GM23248 (cell line): ENCODE data around the gene INCENP. TPM values are rescaled to one million over a fixed set of nuclear protein-coding genes. Genes with fewer than 3 reads are reported as not detected.

Source experiments
- DNase-seq: peaks from one replicate; pipeline ENCODE4 v3.0.0-alpha.2; 2015
- H2AFZ ChIP-seq: fragments of 200-600 bp; sonication (generic); 2 replicates; pipeline ENCODE4 v1.6.1; 2016; ENCODE audit warnings: antibody characterized with exemption
- H3F3A ChIP-seq: fragments of 200-600 bp; sonication (generic); 2 replicates; pipeline ENCODE4 v1.6.1; 2016; ENCODE audit warnings: mild to moderate bottlenecking, antibody characterized with exemption, mixed run types; ENCODE audit not compliant: insufficient read depth
- H3K27ac ChIP-seq: fragments of 200-600 bp; sonication (generic); 2 replicates; pipeline ENCODE4 v1.5.1; 2016; ENCODE audit warnings: mild to moderate bottlenecking
- H3K27me3 ChIP-seq: fragments of 200-600 bp; sonication (generic); replicated peaks from 2 replicates; pipeline ENCODE4 v1.6.1; 2016; ENCODE audit warnings: mild to moderate bottlenecking; ENCODE audit not compliant: insufficient read depth
- H3K36me3 ChIP-seq: fragments of 200-600 bp; sonication (generic); 2 replicates; pipeline ENCODE4 v1.6.1; 2016; ENCODE audit warnings: low read depth, mild to moderate bottlenecking
- H3K4me1 ChIP-seq: fragments of 200-600 bp; sonication (generic); 2 replicates; pipeline ENCODE4 v1.6.1; 2016; ENCODE audit warnings: mild to moderate bottlenecking; ENCODE audit not compliant: insufficient read depth
- H3K4me2 ChIP-seq: fragments of 200-600 bp; sonication (generic); one replicate; pipeline ENCODE4 v1.6.1; 2016; ENCODE audit warnings: mild to moderate bottlenecking; ENCODE audit not compliant: unreplicated experiment
- H3K4me3 ChIP-seq: fragments of 200-600 bp; sonication (generic); 2 replicates; pipeline ENCODE4 v1.5.1; 2016; ENCODE audit warnings: mild to moderate bottlenecking
- H3K79me2 ChIP-seq: fragments of 200-600 bp; sonication (generic); 2 replicates; pipeline ENCODE4 v1.6.1; 2016; ENCODE audit warnings: mild to moderate bottlenecking; ENCODE audit not compliant: insufficient read depth
- H3K9ac ChIP-seq: fragments of 200-600 bp; sonication (generic); 2 replicates; pipeline ENCODE4 v1.6.1; 2016; ENCODE audit warnings: mild to moderate bottlenecking
- H3K9me2 ChIP-seq: fragments of 200-600 bp; sonication (generic); 2 replicates; pipeline ENCODE4 v1.6.1; 2016; ENCODE audit warnings: mixed run types, mild to moderate bottlenecking, moderate library complexity; ENCODE audit not compliant: insufficient read depth
- H3K9me3 ChIP-seq: fragments of 200-600 bp; sonication (generic); one replicate; pipeline ENCODE4 v1.6.1; 2017; ENCODE audit warnings: low read depth
- H4K20me1 ChIP-seq: fragments of 200-600 bp; sonication (generic); 2 replicates; pipeline ENCODE4 v1.6.0; 2016; ENCODE audit not compliant: insufficient read depth
- EZH2 ChIP-seq: fragments of 200-600 bp; sonication (generic); IDR thresholded peaks from 2 replicates; pipeline ENCODE4 v1.6.1; 2018; ENCODE audit warnings: antibody characterized with exemption, mild to moderate bottlenecking; ENCODE audit not compliant: insufficient read depth, poor library complexity, severe bottlenecking
- EZH2phosphoT487 ChIP-seq: fragments of 200-600 bp; sonication (generic); IDR thresholded peaks from 2 replicates; pipeline ENCODE4 v1.6.1; 2018; ENCODE audit warnings: antibody characterized with exemption, moderate library complexity, mild to moderate bottlenecking, low read depth; ENCODE audit not compliant: insufficient read depth
- WGBS, 2 experiments: methylation state at CpG; one replicate each; pipeline ENCODE4 v1.1.6; 2015 to 2017; ENCODE audit warnings: low lambda C conversion rate in 2 of 2, low coverage in 1 of 2; ENCODE audit errors: missing lambda C conversion rate in 2 of 2; 5-methylcytosine and 5-hydroxymethylcytosine counted together
- in situ Hi-C: fragments of 300-500 bp; cut with MboI; formaldehyde crosslinking; loops from 2 replicates; pipeline ENCODE4 v1.15.0; 2020
- polyA plus RNA-seq: library from polyadenylated mRNA; unstranded; fragments of >200 nt; fragmentation: Nextera tagmentation; extraction: Ambion mirVana; gene quantifications from 2 replicates; pipeline ENCODE4 v1.2.1, GENCODE V29; 2016
- total RNA-seq: library from RNA; depleted of rRNA; stranded (reverse); fragments of >200 nt; shearing (Covaris generic); gene quantifications from 2 replicates; pipeline ENCODE4 v1.2.3, GENCODE V29; 2014

INCENP gene
- total and polyA plus RNA-seq, 2 experiments from 2014 or later: 5.1 to 16.0 TPM

GRCh38 chr11:62125881-62126280 is 2.1 kb downstream of the INCENP start:
- no peaks in the 10 kb centered on the region for H3K27me3 ChIP-seq
- H4K20me1 ChIP-seq: no peaks in the 10 kb centered on the region
- H3K4me3 ChIP-seq: no peak overlapping the region
- peak overlapping the region; percentile 90 for H3K4me2 ChIP-seq
- H3K9ac ChIP-seq: no peak overlapping the region
- H2AFZ ChIP-seq: no peak overlapping the region
- H3K9me3 ChIP-seq: no peaks in the 10 kb centered on the region
- TF ChIP-seq EZH2phosphoT487 (no peak), EZH2 (no peak)
- no peaks in the 10 kb centered on the region for H3K9me2 ChIP-seq
- DNase-seq: no peak
- H3F3A ChIP-seq: peaks cover 4% of the 10 kb centered on the region; the same call in 1 of the 2 replicates
- H3K36me3 ChIP-seq: no peaks in the 10 kb centered on the region
- in situ Hi-C loops: no loop called here
- peaks cover 69% of the 10 kb centered on the region for H3K79me2 ChIP-seq
- peaks cover 13% of the 10 kb centered on the region for H3K4me1 ChIP-seq
- H3K27ac ChIP-seq: no peak overlapping the region
- 45 to 51% methylated on average over 3 of the region's 3 CpGs for WGBS, 2 experiments

- TF ChIP-seq EZH2phosphoT487: no peak
- TF ChIP-seq EZH2: no peak
- Histone ChIP-seq H2AFZ (no peak overlapping the region), H3K36me3 (no peaks in the 10 kb centered on the region), H3K9ac (no peak overlapping the region), H3K9me2 (no peaks in the 10 kb centered on the region), H3K4me1 (peaks cover 13% of the 10 kb centered on the region), H4K20me1 (no peaks in the 10 kb centered on the region), H3K4me3 (no peak overlapping the region), H3K4me2 (no peak overlapping the region), H3K9me3 (no peaks in the 10 kb centered on the region), H3K27ac (no peak overlapping the region), H3K27me3 (no peaks in the 10 kb centered on the region), H3F3A (peaks cover 4% of the 10 kb centered on the region; the same call in 1 of the 2 replicates), H3K79me2 (peaks cover 85% of the 10 kb centered on the region)
- in situ Hi-C loops: no loop called here
- 93 to 94% methylated on average over 1 of the region's 1 CpG for WGBS, 2 experiments
- no peak for DNase-seq
Observed at GRCh38 chr11:62127426-62127825, 3.6 kb downstream of the INCENP start.

DNA sequence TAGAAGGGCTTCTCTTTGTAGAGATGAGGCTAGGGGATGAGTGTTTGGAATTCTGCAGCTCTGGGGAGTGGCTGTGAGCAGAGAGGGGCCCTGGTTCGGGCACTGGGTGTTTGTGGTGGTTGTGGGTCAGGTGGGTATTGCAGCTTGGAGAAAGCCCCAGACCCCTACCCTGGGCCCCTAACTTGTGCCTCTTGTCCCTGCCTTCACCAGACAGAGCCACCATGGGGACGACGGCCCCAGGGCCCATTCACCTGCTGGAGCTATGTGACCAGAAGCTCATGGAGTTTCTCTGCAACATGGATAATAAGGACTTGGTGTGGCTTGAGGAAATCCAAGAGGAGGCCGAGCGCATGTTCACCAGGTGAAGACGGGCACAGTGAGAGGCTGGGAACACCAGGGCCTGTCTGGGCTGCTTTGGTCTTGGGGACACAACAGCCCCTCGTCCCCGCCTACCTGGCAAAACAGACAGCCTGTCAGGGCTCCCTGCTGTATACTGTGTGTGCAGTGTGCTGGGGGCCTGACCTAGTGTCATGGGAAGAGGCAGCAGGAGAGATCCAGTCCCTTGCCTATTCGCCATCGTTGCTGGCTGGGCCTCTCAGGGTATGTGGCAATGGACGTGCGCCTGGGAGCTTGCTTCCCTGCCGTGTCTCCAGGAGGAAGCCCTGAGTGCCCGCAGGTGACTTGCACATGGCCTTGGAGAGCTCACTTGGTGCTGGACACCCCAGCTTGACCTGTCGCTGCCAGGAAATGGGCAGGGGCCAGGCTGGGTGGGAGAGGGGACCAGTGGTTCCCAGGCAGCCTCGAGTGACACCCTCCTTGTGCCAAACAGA is 4.3 kb downstream of the INCENP start:
- Histone ChIP-seq H3K27me3 (no peaks in the 10 kb centered on the region), H3K79me2 (peaks cover 92% of the 10 kb centered on the region), H3F3A (peaks cover 4% of the 10 kb centered on the region; the same call in 1 of the 2 replicates), H3K4me1 (peaks cover 11% of the 10 kb centered on the region), H3K27ac (no peak overlapping the region), H3K36me3 (no peaks in the 10 kb centered on the region), H4K20me1 (no peaks in the 10 kb centered on the region), H3K9me2 (no peaks in the 10 kb centered on the region), H3K9ac (no peak overlapping the region), H3K9me3 (no peaks in the 10 kb centered on the region), H3K4me3 (no peak overlapping the region), H3K4me2 (no peak overlapping the region), H2AFZ (no peak overlapping the region)
- 86 to 90% methylated on average over 16 of the region's 16 CpGs for WGBS, 2 experiments
- no peak for TF ChIP-seq EZH2phosphoT487
- TF ChIP-seq EZH2: no peak
- DNase-seq: no peak
- in situ Hi-C loops: no loop called here

- TF ChIP-seq EZH2phosphoT487: no peak
- H3F3A ChIP-seq: peaks cover 4% of the 10 kb centered on the region; the same call in 1 of the 2 replicates
- no peak overlapping the region for H3K4me3 ChIP-seq
- H3K27me3 ChIP-seq: no peaks in the 10 kb centered on the region
- H3K9me2 ChIP-seq: no peaks in the 10 kb centered on the region
- H3K9me3 ChIP-seq: no peaks in the 10 kb centered on the region
- no peak overlapping the region for H2AFZ ChIP-seq
- no peak overlapping the region for H3K4me2 ChIP-seq
- 92% methylated on average over 7 of the region's 7 CpGs for WGBS, 2 experiments
- peaks cover 99% of the 10 kb centered on the region for H3K79me2 ChIP-seq
- H4K20me1 ChIP-seq: no peaks in the 10 kb centered on the region
- H3K9ac ChIP-seq: no peak overlapping the region
- no peak for DNase-seq
- peaks cover 9% of the 10 kb centered on the region for H3K4me1 ChIP-seq
- H3K27ac ChIP-seq: no peak overlapping the region
- in situ Hi-C loops: no loop called here
- no peaks in the 10 kb centered on the region for H3K36me3 ChIP-seq
Observed at GRCh38 chr11:62128835-62129234, 5.0 kb downstream of the INCENP start.
